IPS-18a (cell line): ENCODE data around the gene ETFB.

Source experiments
- H3K27ac ChIP-seq: one replicate; pipeline ENCODE4 v1.5.1; 2013; ENCODE audit warnings: low read length
- H3K27me3 ChIP-seq: one replicate; pipeline ENCODE4 v1.6.1; 2013; ENCODE audit warnings: mild to moderate bottlenecking, low read length; ENCODE audit not compliant: control insufficient read depth, insufficient read depth
- H3K36me3 ChIP-seq: one replicate; pipeline ENCODE4 v1.6.1; 2013; ENCODE audit warnings: low read depth, low read length; ENCODE audit not compliant: control insufficient read depth
- H3K4me1 ChIP-seq: one replicate; pipeline ENCODE4 v1.6.1; 2013; ENCODE audit warnings: low read depth, low read length; ENCODE audit not compliant: control insufficient read depth
- H3K4me3 ChIP-seq: one replicate; pipeline ENCODE4 v1.5.1; 2013; ENCODE audit warnings: low read length
- H3K9ac ChIP-seq: one replicate; pipeline ENCODE4 v1.6.1; 2013; ENCODE audit warnings: mild to moderate bottlenecking, low read length, moderate library complexity
- H3K9me3 ChIP-seq: one replicate; pipeline ENCODE4 v1.6.1; 2013; ENCODE audit warnings: low read depth, low read length; ENCODE audit not compliant: control insufficient read depth

ETFB gene

DNA sequence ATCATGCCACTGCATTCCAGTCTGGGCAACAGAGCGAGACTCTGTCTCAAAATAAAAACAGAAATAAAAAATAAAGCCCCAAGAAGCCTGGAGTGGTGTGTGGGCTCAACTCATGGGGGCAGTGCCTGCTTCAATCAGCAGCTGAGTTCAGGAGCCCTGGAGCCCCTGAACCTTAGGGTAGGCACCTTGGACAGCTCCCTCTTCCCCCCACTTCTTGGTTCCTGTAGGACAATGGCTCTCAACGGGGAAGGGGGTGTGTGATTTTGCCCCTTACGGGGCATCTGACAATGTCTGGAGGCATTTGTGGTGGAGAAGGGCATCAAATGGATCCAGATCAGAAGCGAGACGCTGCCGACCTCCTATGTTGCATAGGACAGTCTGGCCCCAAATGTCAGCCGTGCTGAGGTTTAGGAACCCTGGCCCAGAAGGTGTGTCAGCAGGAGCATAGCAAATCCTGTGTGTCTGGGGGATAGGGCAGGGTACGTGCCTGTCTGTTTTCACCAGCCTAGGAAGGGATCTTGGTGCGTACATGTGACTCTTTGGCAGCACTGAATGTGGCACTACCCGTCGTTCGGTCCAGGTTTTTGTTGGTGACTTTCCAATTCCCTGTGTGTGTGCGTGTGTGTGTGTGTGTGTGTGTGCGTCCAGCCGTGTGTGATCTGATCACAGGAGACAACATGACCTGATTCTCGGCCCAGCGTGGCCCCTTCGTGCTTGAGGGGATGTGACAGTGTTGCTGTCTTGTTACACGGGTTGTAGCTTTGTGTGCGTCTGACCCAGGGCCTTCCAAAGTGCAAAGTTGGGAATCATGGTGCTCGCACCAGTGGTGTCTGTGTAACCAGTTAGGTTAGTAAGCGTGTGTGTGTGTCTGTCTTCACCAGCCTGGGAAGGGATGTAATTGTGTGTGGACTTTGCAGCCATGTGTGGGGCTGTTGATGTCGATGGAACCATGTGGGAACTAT is 47.2 kb downstream of the ETFB start:
- H3K27ac ChIP-seq = no peak overlapping the region
- no peaks in the 10 kb centered on the region for H3K4me1 ChIP-seq
- no peaks in the 10 kb centered on the region for H3K36me3 ChIP-seq
- no peak overlapping the region for H3K4me3 ChIP-seq
- H3K9me3 ChIP-seq = no peaks in the 10 kb centered on the region
- no peaks in the 10 kb centered on the region for H3K27me3 ChIP-seq
- no peak overlapping the region for H3K9ac ChIP-seq

DNA sequence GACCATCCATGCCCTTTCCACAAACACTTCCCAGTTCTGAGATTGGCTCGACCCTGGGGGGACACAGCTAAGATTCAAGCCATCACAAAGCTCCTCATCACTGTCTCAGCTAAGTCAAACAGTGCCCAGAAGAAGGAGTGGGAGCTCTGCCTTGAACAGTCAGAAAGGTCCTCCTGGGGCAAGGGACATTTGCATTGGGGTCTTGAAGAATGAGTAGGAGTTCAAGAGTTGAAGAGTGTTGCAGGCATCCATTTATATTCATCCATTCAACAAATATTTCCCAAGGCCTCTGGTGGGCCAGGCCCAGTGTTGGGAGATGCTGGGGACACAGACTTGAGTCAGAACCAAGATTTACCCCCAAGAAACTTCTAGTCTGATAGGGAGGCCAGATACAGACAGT is 48.2 kb downstream of the ETFB start:
- Histone ChIP-seq H3K4me1 (peaks cover 4% of the 10 kb centered on the region), H3K9me3 (no peaks in the 10 kb centered on the region), H3K9ac (no peak overlapping the region), H3K27me3 (no peaks in the 10 kb centered on the region), H3K4me3 (no peak overlapping the region), H3K36me3 (no peaks in the 10 kb centered on the region), H3K27ac (no peak overlapping the region)

DNA sequence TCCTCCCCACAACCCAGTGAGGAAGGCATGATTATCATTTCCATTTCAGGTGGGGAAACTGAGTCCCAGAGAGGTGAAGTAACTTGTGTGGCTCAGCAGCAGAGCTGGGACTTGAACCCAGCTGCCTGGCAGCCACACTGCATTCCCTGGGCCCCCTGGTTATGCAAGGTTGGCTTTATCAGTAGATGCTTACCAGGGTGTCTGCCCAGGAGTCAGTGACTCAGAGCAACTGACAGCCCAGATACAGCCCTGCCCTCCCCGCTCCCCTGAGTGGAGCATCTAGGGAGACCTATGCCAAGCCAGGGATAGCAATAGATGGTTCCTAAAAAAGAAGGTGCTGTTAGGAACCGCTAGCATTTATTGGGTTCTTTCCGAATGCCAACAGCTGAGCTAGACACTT is 48.8 kb downstream of the ETFB start:
- Histone ChIP-seq H3K36me3 (no peaks in the 10 kb centered on the region), H3K27ac (no peak overlapping the region), H3K9me3 (no peaks in the 10 kb centered on the region), H3K27me3 (no peaks in the 10 kb centered on the region), H3K4me1 (peaks cover 7% of the 10 kb centered on the region), H3K9ac (no peak overlapping the region), H3K4me3 (no peak overlapping the region)

DNA sequence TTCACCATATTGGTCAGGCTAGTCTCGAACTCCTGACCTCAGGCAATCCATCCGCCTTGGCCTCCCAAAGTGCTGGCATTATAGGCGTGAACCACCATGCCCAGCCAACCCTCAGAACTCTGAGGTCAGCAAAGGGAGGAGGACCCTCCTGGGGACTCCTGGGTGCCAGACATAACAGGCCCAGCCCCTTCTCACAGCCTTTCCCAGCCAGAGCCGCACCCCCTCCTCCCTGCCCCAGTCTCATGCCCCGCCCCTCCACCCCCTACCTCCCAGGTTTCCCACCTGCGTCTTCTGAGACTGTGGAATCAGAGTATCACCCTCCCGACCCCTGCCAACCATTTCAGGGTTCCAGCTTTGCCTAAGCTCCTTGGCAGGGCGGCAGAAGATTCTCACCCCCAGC is 49.5 kb downstream of the ETFB start:
- Histone ChIP-seq H3K4me3 (no peak overlapping the region), H3K9me3 (no peaks in the 10 kb centered on the region), H3K36me3 (no peaks in the 10 kb centered on the region), H3K9ac (no peak overlapping the region), H3K27ac (no peak overlapping the region), H3K27me3 (no peaks in the 10 kb centered on the region), H3K4me1 (peaks cover 7% of the 10 kb centered on the region)

DNA sequence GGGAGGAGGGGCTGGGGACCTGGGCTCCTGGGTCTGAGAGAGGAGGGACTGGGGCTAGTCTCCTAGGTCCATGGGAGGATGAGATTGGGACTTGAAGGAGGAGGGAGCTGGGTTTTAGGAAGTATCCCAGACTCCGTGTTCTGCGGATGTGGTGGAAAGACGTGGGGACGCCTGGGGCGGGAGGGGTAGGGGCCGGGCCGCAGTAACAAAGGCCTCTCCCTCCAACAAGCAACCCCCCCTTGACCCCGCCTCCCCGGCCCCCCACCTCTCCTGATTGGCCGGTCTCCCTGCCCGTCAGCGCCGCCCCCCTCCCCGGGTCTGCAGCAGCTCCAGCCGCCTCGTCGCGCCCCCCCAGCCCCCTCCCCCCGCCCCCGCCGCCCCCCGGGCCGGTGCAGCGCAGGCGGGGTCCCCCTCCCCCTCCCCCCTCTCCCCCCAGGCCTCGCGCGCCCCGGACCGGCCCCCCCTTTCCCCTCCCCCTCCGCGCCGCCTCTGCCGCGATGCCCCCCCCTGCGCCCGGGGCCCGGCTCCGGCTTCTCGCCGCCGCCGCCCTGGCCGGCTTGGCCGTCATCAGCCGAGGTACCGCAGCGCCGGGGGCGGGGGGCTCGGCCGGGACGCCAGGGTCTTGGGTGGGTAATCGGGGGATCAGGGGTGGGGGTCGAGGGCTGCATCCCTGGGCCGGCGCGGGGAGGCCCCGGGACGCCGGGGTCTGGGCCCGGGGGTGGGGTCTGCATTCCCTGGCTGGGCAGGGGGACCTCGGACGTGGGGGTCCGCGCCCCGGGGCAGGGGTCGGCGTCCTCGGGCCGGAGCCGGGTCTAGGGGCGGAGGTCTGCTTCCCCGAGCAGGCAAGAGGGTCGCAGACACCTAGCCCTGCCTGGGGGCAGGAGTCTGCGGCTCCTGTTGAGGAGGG is 54.6 kb downstream of the ETFB start, which contains the start of gene IGLON5:
IGLON5 (plus strand) TSS at position 294 of the 907 bp plus-strand sequence; CDS start at position 498, 204 bp downstream.
- Histone ChIP-seq H3K9ac (peak within 1 kb of the TSS; percentile 32), H3K27me3 (no peaks in the 10 kb centered on the region), H3K36me3 (no peaks in the 10 kb centered on the region), H3K27ac (no peak within 1 kb of the TSS), H3K4me3 (peak within 1 kb of the TSS; percentile 57), H3K9me3 (peaks cover 9% of the 10 kb centered on the region), H3K4me1 (peaks cover 11% of the 10 kb centered on the region)

DNA sequence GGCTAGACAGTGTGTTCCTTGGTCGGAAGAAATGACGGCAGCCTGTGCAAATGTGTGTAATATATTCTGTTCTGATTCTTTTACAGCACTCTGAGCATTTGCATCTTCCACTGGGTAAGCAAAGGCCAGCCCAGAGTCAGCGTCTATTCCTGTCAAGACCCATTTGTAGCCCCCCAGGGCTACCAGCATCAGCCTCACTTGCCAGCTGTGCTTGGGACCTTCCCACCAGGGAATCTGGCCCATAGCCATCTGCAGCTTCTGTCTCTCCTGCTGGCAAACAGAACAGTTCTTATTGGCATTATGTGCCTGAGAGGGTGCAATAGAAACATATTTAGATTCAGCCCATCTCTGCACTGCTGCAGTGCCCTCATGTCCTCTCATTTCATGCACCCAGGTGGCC is 60.7 kb downstream of the ETFB start:
- Histone ChIP-seq H3K9me3 (peaks cover 9% of the 10 kb centered on the region), H3K4me3 (no peak overlapping the region), H3K9ac (no peak overlapping the region), H3K27me3 (no peaks in the 10 kb centered on the region), H3K27ac (no peak overlapping the region), H3K36me3 (no peaks in the 10 kb centered on the region), H3K4me1 (peaks cover 4% of the 10 kb centered on the region)

DNA sequence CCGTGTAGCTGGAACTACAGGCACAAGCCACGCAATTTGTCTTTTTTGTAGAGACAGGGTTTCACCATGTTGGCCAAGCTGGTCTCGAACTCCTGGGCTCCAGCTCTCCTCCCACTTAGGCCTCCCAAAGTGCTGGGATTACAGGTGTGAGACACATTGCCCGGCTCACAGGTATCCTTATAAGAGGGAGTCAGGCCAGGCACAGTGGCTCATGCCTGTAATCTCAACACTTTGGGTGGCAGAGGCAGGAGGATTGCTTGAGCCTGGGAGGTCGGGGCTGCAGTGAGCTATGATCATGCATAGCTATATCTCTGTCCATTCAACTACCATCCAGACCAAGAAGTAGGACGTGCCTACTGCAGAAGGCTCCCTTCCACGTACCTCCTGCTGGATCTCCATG is 64.9 kb downstream of the ETFB start:
- Histone ChIP-seq H3K4me3 (no peak overlapping the region), H3K27ac (no peak overlapping the region), H3K4me1 (no peaks in the 10 kb centered on the region), H3K27me3 (no peaks in the 10 kb centered on the region), H3K9me3 (no peaks in the 10 kb centered on the region), H3K9ac (no peak overlapping the region), H3K36me3 (no peaks in the 10 kb centered on the region)

DNA sequence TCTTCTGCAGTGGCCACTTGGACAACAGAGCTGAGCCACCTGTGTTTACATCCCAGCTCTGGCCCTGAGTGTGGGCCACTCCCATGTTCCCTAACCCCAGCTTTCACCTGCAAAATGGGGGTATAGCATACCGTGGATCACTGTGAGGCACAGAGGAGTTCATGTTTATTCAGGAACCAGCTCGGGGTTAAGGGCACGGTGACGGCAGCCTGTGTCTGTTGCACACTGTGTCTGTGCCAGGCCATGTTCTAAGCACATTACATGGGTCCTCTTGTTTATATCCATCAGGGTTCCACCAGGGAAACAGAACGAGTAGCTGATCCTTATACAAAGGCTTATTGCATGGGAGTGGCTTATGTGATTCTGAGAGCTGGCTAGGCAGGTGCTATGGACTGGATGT is 68.8 kb downstream of the ETFB start:
- no peaks in the 10 kb centered on the region for H3K9me3 ChIP-seq
- H3K36me3 ChIP-seq = no peaks in the 10 kb centered on the region
- H3K4me3 ChIP-seq = no peak overlapping the region
- peaks cover 36% of the 10 kb centered on the region for H3K4me1 ChIP-seq
- no peaks in the 10 kb centered on the region for H3K27me3 ChIP-seq
- H3K9ac ChIP-seq = no peak overlapping the region
- H3K27ac ChIP-seq = no peak overlapping the region

DNA sequence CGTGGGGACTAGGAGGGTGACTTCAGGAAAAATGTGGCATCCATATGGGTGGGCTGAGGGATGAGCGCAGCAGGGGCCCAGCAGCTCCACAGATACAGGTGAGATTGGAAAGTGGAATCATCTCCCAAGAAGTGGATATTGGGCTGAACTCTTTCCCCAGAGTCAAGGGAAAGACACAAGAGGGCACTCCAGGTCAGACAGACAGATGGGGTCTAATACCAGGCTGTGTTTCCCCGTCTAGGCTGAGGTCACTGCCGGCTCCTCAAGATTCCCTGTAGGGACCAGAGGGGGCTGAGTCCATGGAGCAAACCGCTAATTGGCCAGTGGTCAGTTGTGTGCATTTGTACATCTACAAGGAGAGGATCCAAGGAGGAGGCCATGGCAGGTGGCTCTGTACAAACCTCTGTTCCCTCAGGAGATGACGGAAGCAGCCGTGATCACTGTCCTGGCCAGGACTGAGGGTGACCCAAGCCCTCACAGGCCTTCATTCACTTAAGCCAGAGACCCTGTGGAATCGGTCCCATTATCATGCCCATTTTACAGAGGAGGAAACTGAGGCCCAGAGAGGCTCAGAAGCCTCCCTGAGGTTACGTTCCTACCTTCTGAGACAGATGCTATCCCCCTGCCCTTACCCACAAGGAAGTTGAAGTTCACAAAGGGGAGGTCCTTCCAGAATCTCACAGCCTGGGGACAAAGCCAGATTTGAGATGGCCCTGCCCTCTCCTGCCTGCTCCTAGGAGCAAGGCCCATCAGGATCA is 69.7 kb downstream of the ETFB start:
- Histone ChIP-seq H3K36me3 (no peaks in the 10 kb centered on the region), H3K4me1 (peaks cover 39% of the 10 kb centered on the region), H3K9me3 (no peaks in the 10 kb centered on the region), H3K27me3 (no peaks in the 10 kb centered on the region), H3K9ac (no peak overlapping the region), H3K4me3 (no peak overlapping the region), H3K27ac (no peak overlapping the region)

DNA sequence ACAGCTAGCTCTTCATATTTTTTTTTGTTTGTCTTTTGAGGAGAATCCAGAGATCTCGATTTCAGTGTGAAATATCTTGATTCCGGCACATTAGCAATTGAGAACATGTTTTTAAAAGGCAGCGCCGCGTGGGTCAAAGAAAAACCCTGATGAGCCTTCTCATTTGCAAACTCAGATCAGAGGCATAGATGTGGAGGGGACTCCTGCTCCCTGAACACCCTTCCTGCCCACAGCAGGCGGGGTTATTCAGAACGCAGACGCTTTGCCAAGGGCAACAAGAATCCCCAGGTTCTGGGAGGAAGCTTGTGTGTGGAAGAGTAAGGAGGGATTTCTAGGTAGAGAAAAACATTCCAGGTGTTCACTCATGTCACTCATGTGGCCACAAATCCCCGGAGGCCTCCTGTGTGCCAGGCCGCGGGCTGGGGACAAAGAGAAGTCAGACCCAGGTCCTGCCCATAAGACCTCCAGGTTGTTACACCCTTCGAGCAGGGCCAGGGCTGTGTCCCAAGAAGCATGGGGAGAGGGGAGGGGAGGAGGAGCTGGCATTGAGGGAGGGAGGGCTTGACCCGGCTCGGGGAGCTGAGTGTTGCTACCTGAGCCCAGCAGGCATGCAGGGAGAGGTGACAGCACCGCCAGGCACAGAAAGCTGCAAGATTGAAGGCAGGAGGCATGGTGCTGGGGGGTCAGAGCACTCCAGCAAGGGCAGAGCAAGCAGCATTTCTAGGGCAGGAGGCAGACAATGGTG is 70.6 kb downstream of the ETFB start:
- no peak overlapping the region for H3K27ac ChIP-seq
- no peak overlapping the region for H3K9ac ChIP-seq
- no peaks in the 10 kb centered on the region for H3K27me3 ChIP-seq
- no peaks in the 10 kb centered on the region for H3K36me3 ChIP-seq
- peaks cover 39% of the 10 kb centered on the region for H3K4me1 ChIP-seq
- no peak overlapping the region for H3K4me3 ChIP-seq
- H3K9me3 ChIP-seq = no peaks in the 10 kb centered on the region
